Skeletal muscle satellite cell (primary cell): ENCODE results near the gene PPP6R3.
"Not testable (repeated sequence)": the region's sequence is repeated elsewhere in the genome, so short reads cannot be mapped to it uniquely, and the experiment has no call there.

ENCODE experiments used
- H3K27me3 ChIP-seq: 2 replicates; pipeline ENCODE4 v1.7.0; 2013; ENCODE audit warnings: low read length; ENCODE audit not compliant: control insufficient read depth, insufficient read depth
- H3K36me3 ChIP-seq: 2 replicates; pipeline ENCODE4 v1.7.0; 2013; ENCODE audit warnings: mild to moderate bottlenecking, control low read depth, low read length; ENCODE audit not compliant: insufficient read depth
- H3K4me1 ChIP-seq: 2 replicates; pipeline ENCODE4 v1.7.0; 2013; ENCODE audit warnings: low read length; ENCODE audit not compliant: control insufficient read depth, insufficient read depth
- H3K4me2 ChIP-seq: 2 replicates; pipeline ENCODE4 v1.7.0; 2013; ENCODE audit warnings: mild to moderate bottlenecking, low read length
- H3K4me3 ChIP-seq: 2 replicates; pipeline ENCODE4 v1.7.0; 2013; ENCODE audit warnings: low read length
- H3K9ac ChIP-seq: 2 replicates; pipeline ENCODE4 v1.7.0; 2013; ENCODE audit warnings: mild to moderate bottlenecking, low read depth, low read length, moderate library complexity
- H3K9me3 ChIP-seq: replicated peaks from 2 replicates; pipeline ENCODE4 v1.7.0; 2013; ENCODE audit warnings: mild to moderate bottlenecking, control low read depth, low read length

Gene PPP6R3

DNA sequence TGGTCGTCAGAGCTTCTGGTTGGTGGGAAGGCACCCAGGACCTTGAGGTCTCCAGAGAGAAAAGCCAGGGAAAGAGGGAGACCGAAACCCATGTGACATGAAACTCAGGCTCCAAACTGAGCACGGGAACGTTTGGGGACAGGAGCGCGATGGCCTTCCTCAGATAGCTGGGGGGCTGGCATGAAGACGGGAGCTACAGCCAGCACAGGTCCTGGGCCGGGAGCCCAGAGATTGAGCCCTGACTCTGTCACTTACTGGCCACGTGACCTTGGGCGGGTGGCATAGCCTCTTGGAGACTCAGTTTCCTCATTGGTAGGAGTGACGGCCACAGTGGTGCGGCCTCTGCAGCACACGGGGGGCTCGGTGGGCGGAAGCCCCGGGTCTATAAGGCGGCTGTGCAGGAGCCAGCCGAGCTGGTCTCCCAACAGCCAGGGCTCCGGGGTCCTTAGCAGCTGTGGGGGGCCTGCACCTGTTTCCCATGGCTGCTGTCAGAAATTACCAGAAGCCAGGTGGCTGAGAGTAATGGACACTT is 36.4 kb upstream of the PPP6R3 start:
- H3K4me3 ChIP-seq: no peak overlapping the region
- no peak overlapping the region for H3K9ac ChIP-seq
- H3K27me3 ChIP-seq: no peaks in the 10 kb centered on the region
- H3K4me2 ChIP-seq: no peak overlapping the region
- H3K36me3 ChIP-seq: peaks cover 13% of the 10 kb centered on the region
- peaks cover 3% of the 10 kb centered on the region for H3K9me3 ChIP-seq
- H3K4me1 ChIP-seq: no peaks in the 10 kb centered on the region

GRCh38 chr11:68424981-68425865 is 35.3 kb upstream of the PPP6R3 start:
- Histone ChIP-seq H3K9ac (no peak overlapping the region), H3K4me3 (no peak overlapping the region), H3K4me1 (no peaks in the 10 kb centered on the region), H3K27me3 (no peaks in the 10 kb centered on the region), H3K9me3 (peaks cover 10% of the 10 kb centered on the region), H3K4me2 (no peak overlapping the region), H3K36me3 (peaks cover 21% of the 10 kb centered on the region)

- Histone ChIP-seq H3K4me3 (no peak overlapping the region), H3K4me2 (no peak overlapping the region), H3K4me1 (no peaks in the 10 kb centered on the region), H3K9me3 (peaks cover 10% of the 10 kb centered on the region), H3K36me3 (peaks cover 27% of the 10 kb centered on the region), H3K9ac (no peak overlapping the region), H3K27me3 (no peaks in the 10 kb centered on the region)
Observed at GRCh38 chr11:68425866-68426380, 34.6 kb upstream of the PPP6R3 start.

GRCh38 chr11:68429661-68430060 is 30.9 kb upstream of the PPP6R3 start:
- Histone ChIP-seq H3K36me3 (peaks cover 31% of the 10 kb centered on the region), H3K9ac (no peak overlapping the region), H3K27me3 (no peaks in the 10 kb centered on the region), H3K4me3 (no peak overlapping the region), H3K4me2 (no peak overlapping the region), H3K9me3 (peaks cover 10% of the 10 kb centered on the region), H3K4me1 (no peaks in the 10 kb centered on the region)

- Histone ChIP-seq H3K9ac (no peak overlapping the region), H3K27me3 (no peaks in the 10 kb centered on the region), H3K4me1 (no peaks in the 10 kb centered on the region), H3K4me3 (no peak overlapping the region), H3K4me2 (no peak overlapping the region), H3K36me3 (peaks cover 31% of the 10 kb centered on the region), H3K9me3 (peaks cover 10% of the 10 kb centered on the region)
Observed at GRCh38 chr11:68430384-68430783, 30.2 kb upstream of the PPP6R3 start.

GRCh38 chr11:68430801-68431200 is 29.8 kb upstream of the PPP6R3 start:
- no peak overlapping the region for H3K4me3 ChIP-seq
- H3K4me2 ChIP-seq: no peak overlapping the region
- H3K4me1 ChIP-seq: no peaks in the 10 kb centered on the region
- no peak overlapping the region for H3K9ac ChIP-seq
- peaks cover 27% of the 10 kb centered on the region for H3K36me3 ChIP-seq
- peaks cover 10% of the 10 kb centered on the region for H3K9me3 ChIP-seq
- no peaks in the 10 kb centered on the region for H3K27me3 ChIP-seq

DNA sequence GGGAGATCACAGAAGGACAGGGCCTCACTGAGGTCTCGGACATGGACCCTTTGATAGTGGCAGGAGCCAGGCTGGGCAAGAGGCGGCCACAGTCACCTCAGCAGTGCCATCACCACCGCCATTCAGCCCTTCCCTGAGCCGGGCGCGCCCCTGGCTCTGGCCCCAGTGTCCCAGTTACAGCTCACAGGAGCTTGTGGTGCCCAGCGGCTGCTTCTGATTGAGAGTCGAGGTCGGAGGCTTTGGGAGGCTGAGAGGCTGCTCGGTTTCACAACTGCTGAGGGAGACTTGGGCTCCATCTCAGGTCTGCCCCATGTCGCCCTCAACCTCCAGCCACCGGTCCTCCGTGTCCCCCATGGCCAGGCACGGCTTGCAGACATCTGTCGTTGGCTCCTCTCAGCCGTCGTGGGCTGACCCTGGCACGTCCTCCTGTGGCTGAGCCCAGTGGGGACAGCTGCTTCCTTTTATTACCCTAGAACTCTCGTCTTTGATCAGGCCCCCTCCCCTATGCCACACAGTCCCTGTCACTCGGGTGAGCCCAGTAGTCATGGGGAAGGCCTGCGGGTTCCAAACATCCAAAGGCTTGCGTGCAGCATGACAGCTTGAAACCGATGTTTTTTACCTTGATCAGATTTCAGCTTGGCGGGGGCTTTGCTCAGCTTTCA is 28.4 kb upstream of the PPP6R3 start:
- Histone ChIP-seq H3K36me3 (peaks cover 20% of the 10 kb centered on the region), H3K4me1 (peaks cover 5% of the 10 kb centered on the region)

GRCh38 chr11:68432874-68433273 is 27.7 kb upstream of the PPP6R3 start:
- H3K4me2 ChIP-seq: no peak overlapping the region
- H3K27me3 ChIP-seq: no peaks in the 10 kb centered on the region
- H3K4me3 ChIP-seq: no peak overlapping the region
- peaks cover 13% of the 10 kb centered on the region for H3K4me1 ChIP-seq
- H3K9ac ChIP-seq: no peak overlapping the region
- H3K9me3 ChIP-seq: peaks cover 10% of the 10 kb centered on the region
- H3K36me3 ChIP-seq: peaks cover 20% of the 10 kb centered on the region

More for the DNA sequence above, 28.4 kb upstream of the PPP6R3 start:
- no peaks in the 10 kb centered on the region for H3K27me3 ChIP-seq
- no peak overlapping the region for H3K9ac ChIP-seq
- H3K4me2 ChIP-seq: no peak overlapping the region
- H3K4me3 ChIP-seq: no peak overlapping the region
- peaks cover 10% of the 10 kb centered on the region for H3K9me3 ChIP-seq

DNA sequence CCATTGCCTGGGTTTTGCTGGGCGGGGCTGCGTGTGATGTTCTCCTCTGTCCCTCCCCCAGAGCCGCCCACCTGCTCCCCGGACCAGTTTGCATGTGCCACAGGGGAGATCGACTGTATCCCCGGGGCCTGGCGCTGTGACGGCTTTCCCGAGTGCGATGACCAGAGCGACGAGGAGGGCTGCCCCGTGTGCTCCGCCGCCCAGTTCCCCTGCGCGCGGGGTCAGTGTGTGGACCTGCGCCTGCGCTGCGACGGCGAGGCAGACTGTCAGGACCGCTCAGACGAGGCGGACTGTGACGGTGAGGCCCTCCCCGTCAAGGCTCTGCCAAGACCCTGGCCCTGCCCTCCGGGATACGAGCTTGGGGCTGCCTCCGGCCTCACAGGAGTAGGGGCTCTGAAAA is 27.0 kb upstream of the PPP6R3 start:
- Histone ChIP-seq H3K9ac (no peak overlapping the region), H3K4me1 (peaks cover 19% of the 10 kb centered on the region), H3K4me2 (no peak overlapping the region), H3K36me3 (peaks cover 20% of the 10 kb centered on the region), H3K4me3 (no peak overlapping the region), H3K27me3 (no peaks in the 10 kb centered on the region), H3K9me3 (peaks cover 10% of the 10 kb centered on the region)

DNA sequence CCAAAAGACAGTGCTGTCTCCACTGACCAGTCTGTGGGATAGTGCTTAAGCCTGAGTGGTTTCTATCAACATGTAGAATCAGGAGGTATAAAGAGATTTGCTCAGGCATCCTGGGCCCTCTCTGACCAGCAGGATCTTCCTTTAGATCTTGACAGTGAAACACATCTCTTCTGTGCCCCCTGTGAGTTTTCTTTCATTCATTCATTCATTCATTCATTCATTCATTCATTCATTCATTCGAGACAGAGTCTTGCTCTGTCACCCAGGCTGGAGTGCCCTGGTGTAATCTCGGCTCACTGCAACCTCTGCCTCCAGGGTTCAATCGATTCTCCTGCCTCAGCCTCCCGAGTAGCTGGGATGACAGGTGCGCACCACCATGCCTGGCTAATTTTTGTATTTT is 26.4 kb upstream of the PPP6R3 start:
- not testable (repeated sequence) for H3K4me3 ChIP-seq, H3K9me3 ChIP-seq, H3K4me2 ChIP-seq, H3K27me3 ChIP-seq, H3K9ac ChIP-seq
- Histone ChIP-seq H3K4me1 (peaks cover 22% of the 10 kb centered on the region), H3K36me3 (peaks cover 19% of the 10 kb centered on the region)

DNA sequence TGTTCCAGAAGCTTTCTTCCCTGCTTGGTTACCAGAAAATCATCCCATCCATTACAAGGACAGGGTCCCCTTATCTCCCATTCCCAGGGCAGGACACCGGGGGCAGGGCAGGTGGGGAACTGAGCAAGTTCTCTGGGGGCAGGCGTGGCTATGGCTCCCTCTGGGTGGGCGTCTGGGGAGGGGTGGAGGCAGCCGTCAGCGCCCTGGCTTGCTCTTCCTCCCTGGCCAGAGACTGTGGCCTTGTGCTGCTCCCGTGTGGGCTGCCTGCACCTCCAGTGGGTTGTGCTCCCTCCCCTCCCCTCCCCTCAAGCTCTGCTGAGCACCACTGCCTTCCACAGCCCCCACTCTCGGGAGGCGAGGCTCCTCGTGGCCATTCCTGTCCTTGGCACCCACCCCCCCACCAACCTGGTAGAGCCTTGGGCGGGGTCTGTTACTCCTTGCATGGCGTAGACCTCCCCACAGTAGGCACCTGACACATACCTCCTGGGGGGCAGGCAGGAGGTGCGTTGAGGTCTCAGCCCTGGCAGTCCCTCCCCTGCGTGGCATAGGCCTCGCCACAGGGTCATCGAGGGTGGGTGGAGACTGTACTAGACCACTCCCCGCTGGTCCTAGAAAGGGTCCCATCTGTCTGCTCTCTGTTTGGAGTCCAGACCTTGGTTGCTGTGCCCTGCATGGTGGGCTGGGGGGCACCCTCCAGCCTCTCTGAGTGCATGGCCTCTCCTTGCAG is 24.2 kb upstream of the PPP6R3 start:
- H3K36me3 ChIP-seq: peaks cover 4% of the 10 kb centered on the region
- H3K27me3 ChIP-seq: no peaks in the 10 kb centered on the region
- H3K9ac ChIP-seq: no peak overlapping the region
- no peaks in the 10 kb centered on the region for H3K9me3 ChIP-seq
- H3K4me1 ChIP-seq: peaks cover 24% of the 10 kb centered on the region
- H3K4me3 ChIP-seq: no peak overlapping the region
- no peak overlapping the region for H3K4me2 ChIP-seq
